A549 (cell line): ENCODE measurements around the gene CBR3. TPM values are rescaled to one million over a fixed set of nuclear protein-coding genes. Genes with fewer than 3 reads are reported as not detected.

Source experiments
- ATAC-seq, 2 experiments: fragments of 200-7000 bp in 1 of 2; fragments of >200 bp in 1 of 2; cut with Nextera tagmentation in 1 of 2; cut with Tn5 transposase in 1 of 2; 3 replicates each; pipeline versions ENCODE4 v1.8.0 to v1.9.1; 2018 to 2020; ENCODE audit warnings: mild to moderate bottlenecking in 1 of 2, moderate library complexity in 1 of 2
- CTCF ChIA-PET: fragments of 300-600 bp; sonication (Branson Sonifier 250); formaldehyde crosslinking; extraction: SDS; loops from one replicate; lab custom pipeline; 2021; ENCODE audit warnings: antibody characterized with exemption, inconsistent platforms; lab: Yijun Ruan, JAX
- POLR2A ChIA-PET: fragments of 350-600 bp; formaldehyde crosslinking; extraction: SDS; loops from one replicate; lab custom pipeline; 2021; ENCODE audit warnings: antibody characterized with exemption, inconsistent platforms; lab: Yijun Ruan, JAX
- DNase-seq, 2 experiments: peaks; one replicate each; pipeline versions ENCODE4 v3.0.0 to v3.0.0-alpha.2; 2011 to 2016; ENCODE audit warnings: low read depth in 1 of 2, low spot score in 1 of 2
- FAIRE-seq: peaks from 2 replicates; lab custom pipeline; 2011; peaks lifted over from hg19 to GRCh38; lab: Jason Lieb, UNC
- H3K27ac ChIP-seq, 2 experiments: fragments of >200 bp; sonication (Bioruptor Twin); formaldehyde crosslinking; 3 replicates each; pipeline ENCODE4 v1.5.1; 2016 to 2017
- H3K4me1 ChIP-seq: fragments of >200 bp; sonication (Bioruptor Twin); formaldehyde crosslinking; 3 replicates; pipeline ENCODE4 v1.6.1; 2016
- H3K4me2 ChIP-seq: fragments of >200 bp; sonication (Bioruptor Twin); formaldehyde crosslinking; 3 replicates; pipeline ENCODE4 v1.6.1; 2016
- H3K4me3 ChIP-seq: fragments of >200 bp; sonication (Bioruptor Twin); formaldehyde crosslinking; 3 replicates; pipeline ENCODE4 v1.5.1; 2016
- H3K9me3 ChIP-seq: fragments of >200 bp; sonication (Bioruptor Twin); formaldehyde crosslinking; 3 replicates; pipeline ENCODE4 v1.6.1; 2016
- CEBPB ChIP-seq, 2 experiments: fragments of >200 bp in 1 of 2; sonication (Bioruptor Twin) in 1 of 2; formaldehyde crosslinking in 1 of 2; IDR thresholded peaks; 2 replicates each; pipeline ENCODE4 v1.6.1; 2012 to 2016
- CHD4 ChIP-seq: fragments of 200-600 bp; sonication (generic); IDR thresholded peaks from 2 replicates; pipeline ENCODE4 v1.6.1; 2016; ENCODE audit warnings: antibody characterized with exemption, mild to moderate bottlenecking, borderline replicate concordance
- GATA3 ChIP-seq: IDR thresholded peaks from 2 replicates; pipeline ENCODE4 v1.6.1; 2012; ENCODE audit warnings: borderline replicate concordance
- HDAC2 ChIP-seq: fragments of 200-600 bp; sonication (generic); IDR thresholded peaks from 2 replicates; pipeline ENCODE4 v1.6.1; 2016
- HOXA7 ChIP-seq: fragments of 250-450 bp; sonication (Bioruptor Pico); IDR thresholded peaks from 2 replicates; pipeline ENCODE4 v1.5.0; 2020; ENCODE audit warnings: mild to moderate bottlenecking, moderate library complexity
- JUN ChIP-seq, 2 experiments: fragments of >200 bp; sonication (Bioruptor Twin); formaldehyde crosslinking; IDR thresholded peaks; 2 replicates in 1 of 2; 3 replicates in 1 of 2; pipeline ENCODE4 v1.6.1; 2016 to 2017
- KDM1A ChIP-seq: fragments of 200-600 bp; sonication (generic); IDR thresholded peaks from 2 replicates; pipeline ENCODE4 v1.6.1; 2016; ENCODE audit warnings: low read depth, mild to moderate bottlenecking
- MAZ ChIP-seq: fragments of 150-350 bp; IDR thresholded peaks from 2 replicates; pipeline ENCODE4 v1.6.1; 2014; ENCODE audit warnings: antibody characterized with exemption, low read depth, low read length, borderline replicate concordance
- MYC ChIP-seq: IDR thresholded peaks from 2 replicates; pipeline ENCODE4 v1.6.1; 2012; ENCODE audit warnings: mild to moderate bottlenecking, inconsistent platforms, low read length, improper control_type of control experiment, borderline replicate concordance
- RARB ChIP-seq: fragments of 250-450 bp; sonication (Bioruptor Pico); IDR thresholded peaks from 2 replicates; pipeline ENCODE4 v1.8.0; 2021; ENCODE audit warnings: mild to moderate bottlenecking, moderate library complexity
- RCOR1 ChIP-seq: fragments of 150-350 bp; IDR thresholded peaks from 2 replicates; pipeline ENCODE4 v1.6.1; 2014; ENCODE audit warnings: antibody characterized with exemption, low read length, low read depth
- RFX5 ChIP-seq: fragments of 450-650 bp; IDR thresholded peaks from 2 replicates; pipeline ENCODE4 v1.7.1; 2014; ENCODE audit warnings: antibody characterized with exemption, mild to moderate bottlenecking, moderate library complexity
- RNF2 ChIP-seq: fragments of 200-600 bp; sonication (generic); IDR thresholded peaks from 2 replicates; pipeline ENCODE4 v1.6.1; 2016; ENCODE audit warnings: low read depth, mild to moderate bottlenecking, antibody characterized with exemption, moderate library complexity, borderline replicate concordance
- SMC3 ChIP-seq: fragments of >200 bp; sonication (Bioruptor Twin); formaldehyde crosslinking; IDR thresholded peaks from 3 replicates; pipeline ENCODE4 v1.6.1; 2018; ENCODE audit warnings: inconsistent platforms
- WGBS: methylation state at CpG from one replicate; pipeline ENCODE4 v1.1.6; 2017; ENCODE audit errors: missing lambda C conversion rate; 5-methylcytosine and 5-hydroxymethylcytosine counted together
- polyA plus RNA-seq, 4 experiments: library from polyadenylated mRNA; depleted of rRNA in 3 of 4; stranded (reverse); fragments of >200 nt; fragmentation: RNase III in 1 of 4; extraction: RNeasy Plus Mini Kit Qiagen cat#74134 plus additional on column Dnase treatment in 1 of 4; gene quantifications; 2 replicates in 3 of 4; 3 replicates in 1 of 4; pipeline ENCODE4 v1.2.3, GENCODE V29; 2011 to 2017
- TF ChIP-seq, protein P1 (sequence below): fragments of 250-450 bp; sonication (Bioruptor Pico); IDR thresholded peaks from 2 replicates; pipeline ENCODE4 v1.5.0; 2020; ENCODE audit warnings: low read depth, mild to moderate bottlenecking, moderate library complexity
- TF ChIP-seq, protein P2 (sequence below): fragments of >200 bp; sonication (Bioruptor Twin); formaldehyde crosslinking; IDR thresholded peaks from 2 replicates; pipeline ENCODE4 v1.6.1; 2016
- TF ChIP-seq, protein P3 (sequence below): fragments of 450-650 bp; IDR thresholded peaks from 2 replicates; pipeline ENCODE4 v1.6.1; 2014; ENCODE audit warnings: antibody characterized with exemption
- TF ChIP-seq, protein P4 (sequence below): fragments of 200-600 bp; sonication (generic); IDR thresholded peaks from 2 replicates; pipeline ENCODE4 v1.6.1; 2016; ENCODE audit warnings: antibody characterized with exemption, mild to moderate bottlenecking, moderate library complexity

Gene CBR3
- polyA plus RNA-seq, 2 of the 4 experiments (the other 2 are of a cell fraction): 5.9 to 6.1 TPM

GRCh38 chr21:36185523-36185922, 50.6 kb downstream of the CBR3 start:
- WGBS: 97% methylated on average over 9 of the region's 9 CpGs
- DNase-seq: no peak
- no peak for FAIRE-seq
- Histone ChIP-seq H3K4me1 (peaks cover 15% of the 10 kb centered on the region), H3K27ac (no peak overlapping the region), H3K4me3 (no peak overlapping the region), H3K9me3 (no peaks in the 10 kb centered on the region), H3K4me2 (no peak overlapping the region)
- TF ChIP-seq GATA3 (no peak), HDAC2 (no peak), RCOR1 (no peak), JUN (IDR thresholded peaks at IDR 0.05) (no peak), KDM1A (no peak), SMC3 (no peak), CEBPB (IDR thresholded peaks at IDR 0.05) (no peak), MYC (no peak)
- TF ChIP-seq, protein P1, sequence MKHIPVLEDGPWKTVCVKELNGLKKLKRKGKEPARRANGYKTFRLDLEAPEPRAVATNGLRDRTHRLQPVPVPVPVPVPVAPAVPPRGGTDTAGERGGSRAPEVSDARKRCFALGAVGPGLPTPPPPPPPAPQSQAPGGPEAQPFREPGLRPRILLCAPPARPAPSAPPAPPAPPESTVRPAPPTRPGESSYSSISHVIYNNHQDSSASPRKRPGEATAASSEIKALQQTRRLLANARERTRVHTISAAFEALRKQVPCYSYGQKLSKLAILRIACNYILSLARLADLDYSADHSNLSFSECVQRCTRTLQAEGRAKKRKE (CRISPR knock-in tag): no peak
- TF ChIP-seq, protein P2, sequence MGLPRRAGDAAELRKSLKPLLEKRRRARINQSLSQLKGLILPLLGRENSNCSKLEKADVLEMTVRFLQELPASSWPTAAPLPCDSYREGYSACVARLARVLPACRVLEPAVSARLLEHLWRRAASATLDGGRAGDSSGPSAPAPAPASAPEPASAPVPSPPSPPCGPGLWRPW: no peak
- TF ChIP-seq, protein P3, sequence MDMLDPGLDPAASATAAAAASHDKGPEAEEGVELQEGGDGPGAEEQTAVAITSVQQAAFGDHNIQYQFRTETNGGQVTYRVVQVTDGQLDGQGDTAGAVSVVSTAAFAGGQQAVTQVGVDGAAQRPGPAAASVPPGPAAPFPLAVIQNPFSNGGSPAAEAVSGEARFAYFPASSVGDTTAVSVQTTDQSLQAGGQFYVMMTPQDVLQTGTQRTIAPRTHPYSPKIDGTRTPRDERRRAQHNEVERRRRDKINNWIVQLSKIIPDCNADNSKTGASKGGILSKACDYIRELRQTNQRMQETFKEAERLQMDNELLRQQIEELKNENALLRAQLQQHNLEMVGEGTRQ: no peak
- ChIA-PET POLR2A (no interaction called here), CTCF (interaction anchor here (0.6 to 1.6 kb wide), 2 partner anchors 24 to 42 kb away, joined by 3 to 6 read pairs; no protein-coding TSS in a partner anchor)
- ATAC-seq: no peak

DNA sequence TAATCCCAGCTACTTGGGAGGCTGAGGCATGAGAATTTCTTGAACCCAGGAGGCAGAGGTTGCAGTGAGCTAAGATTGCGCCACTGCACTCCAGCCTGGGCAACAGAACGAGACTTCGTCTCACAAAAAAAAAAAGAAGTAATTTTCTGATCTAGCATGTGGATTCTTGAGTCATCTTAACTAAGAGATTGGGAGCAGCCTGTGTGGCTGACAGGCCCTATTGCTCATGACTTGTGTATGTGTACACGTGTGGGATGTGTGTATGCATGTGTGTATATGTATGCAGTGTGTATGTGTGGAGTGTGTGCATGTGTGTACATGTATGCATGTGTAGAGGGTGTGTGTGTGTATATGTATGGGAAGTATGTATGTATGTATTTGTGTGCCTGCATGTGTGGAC, 51.2 kb downstream of the CBR3 start:
- CTCF ChIA-PET: interaction anchor here (1.6 kb wide), 1 partner anchor 24 kb away, joined by 6 read pairs; no protein-coding TSS in a partner anchor
- DNase-seq (no peak), FAIRE-seq (no peak), ATAC-seq (no peak)
- TF ChIP-seq, protein P4, sequence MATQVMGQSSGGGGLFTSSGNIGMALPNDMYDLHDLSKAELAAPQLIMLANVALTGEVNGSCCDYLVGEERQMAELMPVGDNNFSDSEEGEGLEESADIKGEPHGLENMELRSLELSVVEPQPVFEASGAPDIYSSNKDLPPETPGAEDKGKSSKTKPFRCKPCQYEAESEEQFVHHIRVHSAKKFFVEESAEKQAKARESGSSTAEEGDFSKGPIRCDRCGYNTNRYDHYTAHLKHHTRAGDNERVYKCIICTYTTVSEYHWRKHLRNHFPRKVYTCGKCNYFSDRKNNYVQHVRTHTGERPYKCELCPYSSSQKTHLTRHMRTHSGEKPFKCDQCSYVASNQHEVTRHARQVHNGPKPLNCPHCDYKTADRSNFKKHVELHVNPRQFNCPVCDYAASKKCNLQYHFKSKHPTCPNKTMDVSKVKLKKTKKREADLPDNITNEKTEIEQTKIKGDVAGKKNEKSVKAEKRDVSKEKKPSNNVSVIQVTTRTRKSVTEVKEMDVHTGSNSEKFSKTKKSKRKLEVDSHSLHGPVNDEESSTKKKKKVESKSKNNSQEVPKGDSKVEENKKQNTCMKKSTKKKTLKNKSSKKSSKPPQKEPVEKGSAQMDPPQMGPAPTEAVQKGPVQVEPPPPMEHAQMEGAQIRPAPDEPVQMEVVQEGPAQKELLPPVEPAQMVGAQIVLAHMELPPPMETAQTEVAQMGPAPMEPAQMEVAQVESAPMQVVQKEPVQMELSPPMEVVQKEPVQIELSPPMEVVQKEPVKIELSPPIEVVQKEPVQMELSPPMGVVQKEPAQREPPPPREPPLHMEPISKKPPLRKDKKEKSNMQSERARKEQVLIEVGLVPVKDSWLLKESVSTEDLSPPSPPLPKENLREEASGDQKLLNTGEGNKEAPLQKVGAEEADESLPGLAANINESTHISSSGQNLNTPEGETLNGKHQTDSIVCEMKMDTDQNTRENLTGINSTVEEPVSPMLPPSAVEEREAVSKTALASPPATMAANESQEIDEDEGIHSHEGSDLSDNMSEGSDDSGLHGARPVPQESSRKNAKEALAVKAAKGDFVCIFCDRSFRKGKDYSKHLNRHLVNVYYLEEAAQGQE: no peak
- no peak for TF ChIP-seq HOXA7 (CRISPR knock-in tag)
- no peak for TF ChIP-seq RCOR1
- no peak for TF ChIP-seq MAZ
- no peak for TF ChIP-seq RNF2
- TF ChIP-seq RARB (CRISPR knock-in tag): no peak
- no peak for TF ChIP-seq RFX5
- TF ChIP-seq, protein P3: no peak
- no peak for TF ChIP-seq CHD4
- Histone ChIP-seq H3K4me3 (no peak overlapping the region), H3K4me2 (no peak overlapping the region), H3K9me3 (no peaks in the 10 kb centered on the region), H3K27ac (no peak overlapping the region), H3K4me1 (peaks cover 15% of the 10 kb centered on the region)
- POLR2A ChIA-PET: no interaction called here
- 89% methylated on average over 4 of the region's 4 CpGs for WGBS
